Coronary artery (tissue), 2 donors: Measurements from ENCODE around the gene SLC22A31.
A peak's percentile ranks its signal among the peaks of the same experiment; 100 is the strongest.

Experiments
- DNase-seq: peaks from one replicate; pipeline ENCODE4 v3.0.0-alpha.2; 2017; ENCODE audit warnings: low spot score
- H3K27ac ChIP-seq, 2 donors: fragments of 200-600 bp; sonication (generic); one replicate each; pipeline ENCODE4 v1.5.1; 2016 to 2019
- H3K4me3 ChIP-seq: fragments of 200-600 bp; sonication (generic); 2 replicates; pipeline ENCODE4 v1.5.1; 2016; ENCODE audit warnings: mild to moderate bottlenecking, moderate library complexity
- TF ChIP-seq, protein P1 (sequence below): fragments of 200-600 bp; sonication (generic); IDR thresholded peaks from one replicate; pipeline ENCODE4 v1.5.1; 2019; ENCODE audit warnings: antibody characterized with exemption

The SLC22A31 gene

DNA sequence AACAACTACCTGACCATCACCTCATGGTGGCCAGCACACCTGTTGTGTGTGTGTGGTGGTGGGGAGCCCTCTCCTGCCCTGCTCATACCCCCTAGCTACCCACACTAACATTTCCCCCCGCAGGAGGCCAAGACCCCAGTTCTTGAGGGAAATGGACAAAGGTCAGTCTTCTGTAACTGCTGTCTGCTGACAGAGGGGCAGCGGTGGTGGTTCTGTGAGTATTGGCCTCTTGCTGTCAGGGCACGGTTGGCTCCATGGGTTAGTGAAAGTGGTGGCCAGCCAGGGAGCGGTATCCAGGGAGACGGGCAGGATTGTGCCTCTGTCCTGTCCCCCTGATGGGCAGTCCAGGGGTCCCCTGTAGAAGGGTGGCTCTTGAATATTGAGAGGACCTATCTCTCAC, 43.3 kb upstream of the SLC22A31 start:
- TF ChIP-seq, protein P1, sequence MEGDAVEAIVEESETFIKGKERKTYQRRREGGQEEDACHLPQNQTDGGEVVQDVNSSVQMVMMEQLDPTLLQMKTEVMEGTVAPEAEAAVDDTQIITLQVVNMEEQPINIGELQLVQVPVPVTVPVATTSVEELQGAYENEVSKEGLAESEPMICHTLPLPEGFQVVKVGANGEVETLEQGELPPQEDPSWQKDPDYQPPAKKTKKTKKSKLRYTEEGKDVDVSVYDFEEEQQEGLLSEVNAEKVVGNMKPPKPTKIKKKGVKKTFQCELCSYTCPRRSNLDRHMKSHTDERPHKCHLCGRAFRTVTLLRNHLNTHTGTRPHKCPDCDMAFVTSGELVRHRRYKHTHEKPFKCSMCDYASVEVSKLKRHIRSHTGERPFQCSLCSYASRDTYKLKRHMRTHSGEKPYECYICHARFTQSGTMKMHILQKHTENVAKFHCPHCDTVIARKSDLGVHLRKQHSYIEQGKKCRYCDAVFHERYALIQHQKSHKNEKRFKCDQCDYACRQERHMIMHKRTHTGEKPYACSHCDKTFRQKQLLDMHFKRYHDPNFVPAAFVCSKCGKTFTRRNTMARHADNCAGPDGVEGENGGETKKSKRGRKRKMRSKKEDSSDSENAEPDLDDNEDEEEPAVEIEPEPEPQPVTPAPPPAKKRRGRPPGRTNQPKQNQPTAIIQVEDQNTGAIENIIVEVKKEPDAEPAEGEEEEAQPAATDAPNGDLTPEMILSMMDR = no peak
- Histone ChIP-seq H3K4me3 (no peak overlapping the region), H3K27ac (no peak overlapping the region)
- DNase-seq = no peak

DNA sequence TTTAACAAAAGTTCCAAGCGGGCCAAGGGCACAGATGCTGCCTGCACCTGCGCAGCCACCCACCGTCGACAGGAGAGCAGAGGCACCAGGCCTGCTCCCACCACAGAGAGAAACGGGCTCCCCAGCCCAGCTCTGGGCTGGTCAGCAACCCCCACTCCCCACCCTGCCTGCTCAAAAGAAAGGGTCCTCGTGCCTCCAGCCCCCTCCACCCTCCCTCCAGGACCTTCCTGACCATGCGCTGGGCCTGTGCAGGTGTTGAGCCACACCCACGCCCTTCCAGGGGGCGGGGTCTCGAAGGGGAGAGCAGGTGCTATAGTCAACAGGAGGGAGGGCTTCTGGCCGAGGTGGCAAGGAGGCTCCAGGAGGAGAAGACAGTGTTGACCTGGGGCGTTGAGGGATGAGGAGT, 42.5 kb upstream of the SLC22A31 start:
- H3K4me3 ChIP-seq = no peak overlapping the region
- H3K27ac ChIP-seq = no peak overlapping the region
- TF ChIP-seq, protein P1 = no peak
- no peak for DNase-seq

DNA sequence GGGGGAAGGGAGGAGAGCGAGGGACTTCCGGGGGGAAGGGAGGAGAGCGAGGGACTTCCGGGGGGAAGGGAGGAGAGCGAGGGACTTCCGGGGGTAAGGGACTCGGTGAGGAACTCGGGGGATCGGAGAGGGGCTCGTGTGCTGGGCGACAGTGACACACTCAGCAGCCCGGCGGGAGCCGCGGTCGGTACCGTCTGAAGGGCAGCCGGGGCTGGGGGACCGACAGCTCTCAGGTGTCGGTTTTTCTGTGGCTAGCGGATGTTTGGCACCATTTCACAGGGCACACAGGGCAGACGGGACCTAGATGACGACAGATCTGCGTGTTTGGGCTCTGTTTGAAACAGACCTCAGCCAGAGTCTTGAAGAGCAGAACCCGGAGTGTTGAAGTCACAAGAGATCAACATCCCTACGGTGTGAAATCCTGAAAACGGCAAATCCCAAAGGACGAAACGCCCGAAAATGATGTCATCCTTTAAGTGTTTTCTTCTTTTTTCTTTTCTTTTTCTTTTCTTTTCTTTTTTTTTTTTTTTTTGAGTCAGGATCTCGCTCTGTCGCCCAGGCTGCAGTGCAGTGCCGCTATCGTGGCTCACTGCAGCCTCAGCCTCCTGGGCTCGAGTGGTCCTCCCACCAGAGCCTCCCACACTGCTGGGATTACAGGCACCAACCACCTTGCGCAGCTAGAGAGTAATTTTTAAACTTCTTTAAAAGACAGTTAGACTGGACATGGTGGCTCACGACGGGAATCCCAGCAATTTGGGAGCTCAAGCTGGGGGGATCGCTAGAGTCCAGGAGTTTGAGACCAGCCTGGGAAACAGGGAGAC, 41.1 kb upstream of the SLC22A31 start:
- TF ChIP-seq, protein P1 = no peak
- peak; percentile 88 for DNase-seq
- H3K4me3 ChIP-seq = peak overlapping the region; percentile 71

GRCh38 chr16:89237733-89238132, 37.4 kb upstream of the SLC22A31 start:
- DNase-seq = no peak
- no peak overlapping the region for H3K27ac ChIP-seq
- no peak overlapping the region for H3K4me3 ChIP-seq
- TF ChIP-seq, protein P1 = no peak

More for the DNA sequence above, 41.1 kb upstream of the SLC22A31 start:
- H3K27ac ChIP-seq = peak overlapping the region; percentile 89 to 90

DNA sequence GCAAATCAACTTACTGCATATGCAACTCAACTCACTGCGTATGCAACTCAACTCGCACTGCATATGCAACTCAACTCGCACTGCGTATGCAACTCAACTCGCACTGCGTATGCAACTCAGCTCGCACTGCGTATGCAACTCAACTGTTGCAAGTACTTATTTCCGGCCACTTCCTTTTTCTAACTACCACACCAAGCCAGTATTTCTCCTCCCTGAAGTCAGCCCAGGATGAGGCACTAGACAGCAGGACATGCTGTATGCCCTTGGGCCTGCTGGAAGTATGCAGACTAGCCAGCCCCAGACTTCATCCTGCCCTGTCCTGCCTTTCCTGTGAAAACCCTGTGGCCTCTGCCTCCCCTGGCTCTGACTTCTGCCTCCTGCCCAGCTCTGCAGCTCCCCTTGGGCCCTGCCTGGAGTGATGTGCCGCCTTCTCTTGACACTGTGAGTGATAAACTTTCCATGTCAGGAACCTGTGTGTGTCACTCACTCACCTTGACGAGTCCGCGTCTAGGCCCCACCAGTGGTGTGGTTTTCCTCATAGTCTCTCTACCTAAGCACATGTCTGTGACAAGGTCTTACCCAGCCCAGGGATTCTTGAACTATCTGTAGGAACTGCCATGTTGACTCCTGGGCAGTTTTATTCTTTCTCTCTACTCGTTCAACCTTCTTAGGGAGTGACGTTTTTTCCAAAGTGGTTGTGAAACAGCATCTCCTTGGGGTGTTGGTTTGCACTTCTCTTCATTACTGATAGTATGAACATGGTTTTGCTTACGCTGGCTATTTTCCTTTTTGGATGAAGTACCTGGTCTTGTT, 33.5 kb upstream of the SLC22A31 start:
- DNase-seq = no peak
- H3K4me3 ChIP-seq = no peak overlapping the region
- TF ChIP-seq, protein P1 = no peak
- H3K27ac ChIP-seq = no peak overlapping the region

GRCh38 chr16:89232107-89232506, 31.8 kb upstream of the SLC22A31 start:
- TF ChIP-seq, protein P1 = no peak
- DNase-seq = no peak
- Histone ChIP-seq H3K4me3 (no peak overlapping the region), H3K27ac (no peak overlapping the region)
